Muscle of arm (tissue), 12 donors: ENCODE measurements around the gene GRK6. TPM values are rescaled to one million over a fixed set of nuclear protein-coding genes. Genes with fewer than 3 reads are reported as not detected.

Experiments used
- DNase-seq: peaks from one replicate; pipeline ENCODE4 v3.0.0-alpha.2; 2013
- polyA plus RNA-seq, 12 donors: library from polyadenylated mRNA; unstranded; fragments of 120-200 nt; gene quantifications; one replicate each; pipeline ENCODE4 v1.2.1, GENCODE V29; 2013; ENCODE audit not compliant: insufficient read length in 12 of 12

Gene GRK6
- polyA plus RNA-seq, 12 donors = 12.4 to 29.0 (median 16.2) TPM; not detected in 1

GRCh38 chr5:177468685-177469628, 42.5 kb downstream of the GRK6 start:
- peak; percentile 65 for DNase-seq

GRCh38 chr5:177469750-177470525, 43.5 kb downstream of the GRK6 start:
- DNase-seq = no peak

GRCh38 chr5:177470759-177471536, 44.5 kb downstream of the GRK6 start:
- no peak for DNase-seq

DNA sequence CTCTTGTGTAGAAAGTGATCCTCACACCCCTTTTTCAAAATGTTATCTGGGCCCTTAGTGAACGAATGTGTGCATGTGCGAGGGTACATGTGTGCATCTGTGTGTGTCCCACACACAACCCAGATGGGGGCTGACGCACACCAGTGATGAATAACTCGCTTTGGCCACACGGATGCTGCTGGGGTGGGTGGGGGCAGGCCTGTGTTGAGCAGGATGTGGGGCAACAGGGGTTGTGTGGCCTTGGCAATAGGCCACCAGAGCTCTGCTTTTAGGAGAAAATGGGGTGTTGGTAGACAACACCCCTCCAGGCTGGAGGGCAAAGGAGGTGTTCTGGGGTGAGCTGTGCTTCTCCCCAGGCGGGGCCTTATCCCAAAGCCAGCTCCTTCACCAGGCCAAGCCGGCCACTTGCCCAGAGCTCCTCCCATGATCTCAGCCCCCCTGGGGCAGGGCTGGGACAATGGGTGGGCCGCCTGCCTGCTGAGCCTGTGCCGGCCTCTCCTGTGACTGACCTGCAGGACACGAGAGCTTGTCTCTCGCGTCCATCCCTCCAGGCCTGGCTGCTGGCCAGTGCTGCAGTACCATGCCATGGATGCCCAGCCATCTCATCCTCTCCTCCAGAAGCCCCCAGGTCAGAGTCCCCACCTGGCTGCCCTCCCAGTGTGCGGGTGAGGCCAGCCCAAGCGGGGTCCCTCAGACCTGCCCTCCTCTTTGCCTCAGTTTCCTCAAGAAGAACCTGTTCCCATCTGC, 45.3 kb downstream of the GRK6 start:
- no peak for DNase-seq

- peak; percentile 53 for DNase-seq
Measured at GRCh38 chr5:177472460-177473442, 46.3 kb downstream of the GRK6 start.

DNA sequence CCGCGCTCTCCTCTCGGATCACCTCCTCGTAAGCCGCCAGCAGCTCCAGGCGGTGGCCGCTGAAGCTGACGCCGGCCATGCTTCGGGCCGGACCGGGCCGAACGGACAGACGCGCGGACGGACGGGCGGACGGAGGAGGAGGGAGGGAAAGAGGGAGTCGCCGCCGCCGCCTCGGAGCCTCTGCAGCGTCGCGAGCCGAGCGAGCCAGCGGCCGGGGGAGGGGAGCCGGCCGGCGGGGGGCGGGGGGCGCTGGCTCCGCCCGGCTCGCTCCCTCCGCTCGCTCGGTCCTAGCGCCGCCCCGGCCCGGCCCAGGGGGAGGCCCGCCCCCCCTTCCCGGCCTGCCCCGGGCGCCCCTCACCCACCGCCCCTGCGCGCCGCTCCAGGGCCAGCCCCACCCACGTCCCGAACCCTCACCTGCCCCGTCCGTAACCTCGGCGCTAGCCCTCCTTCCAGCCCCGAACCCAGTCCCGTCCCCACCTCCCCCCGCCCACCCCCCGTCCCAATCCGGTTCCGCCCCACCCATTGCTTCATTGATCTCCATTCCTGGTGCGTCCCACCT, 47.0 kb downstream of the GRK6 start, which contains the start of gene DBN1:
DBN1 (minus strand) TSS at position 192 of the 559 bp plus-strand sequence; CDS start at position 79, 113 bp downstream.
- no peak for DNase-seq

- DNase-seq = no peak
Measured at GRCh38 chr5:177474002-177474476, 47.6 kb downstream of the GRK6 start.

DNA sequence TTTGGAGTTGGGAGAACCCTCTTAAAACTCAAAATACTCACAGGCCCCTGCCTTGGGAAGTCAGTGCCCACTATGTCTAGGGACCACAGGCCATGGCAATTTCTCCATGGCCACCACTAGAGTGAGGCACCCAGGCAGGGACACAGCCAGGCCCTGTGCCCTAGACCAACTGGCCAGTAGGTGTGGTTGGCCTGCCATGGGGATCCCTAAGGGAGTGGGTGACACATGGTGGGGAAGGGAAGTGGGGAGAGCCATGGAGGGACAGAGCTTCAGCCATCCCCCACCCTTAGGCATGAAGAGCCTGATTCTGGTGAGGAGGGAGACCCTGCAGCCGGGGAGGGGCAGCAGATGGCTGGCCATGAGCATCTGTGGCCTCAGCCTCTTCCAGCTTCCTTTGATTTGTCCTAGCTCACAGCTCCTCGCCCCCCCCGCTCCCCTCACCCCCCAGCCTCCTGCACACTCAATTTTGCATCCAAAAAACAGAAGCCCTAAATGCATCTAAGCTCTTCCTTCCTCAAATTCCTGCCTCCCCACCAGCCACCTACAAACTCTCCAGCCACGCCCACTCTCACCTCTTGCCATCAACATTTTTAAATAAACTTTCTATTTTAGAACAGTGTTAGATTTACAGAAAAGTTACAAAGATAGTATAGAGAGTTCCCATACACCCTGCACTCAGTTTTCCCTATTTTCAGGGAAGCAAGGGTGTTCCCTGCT, 48.5 kb downstream of the GRK6 start:
- no peak for DNase-seq

DNA sequence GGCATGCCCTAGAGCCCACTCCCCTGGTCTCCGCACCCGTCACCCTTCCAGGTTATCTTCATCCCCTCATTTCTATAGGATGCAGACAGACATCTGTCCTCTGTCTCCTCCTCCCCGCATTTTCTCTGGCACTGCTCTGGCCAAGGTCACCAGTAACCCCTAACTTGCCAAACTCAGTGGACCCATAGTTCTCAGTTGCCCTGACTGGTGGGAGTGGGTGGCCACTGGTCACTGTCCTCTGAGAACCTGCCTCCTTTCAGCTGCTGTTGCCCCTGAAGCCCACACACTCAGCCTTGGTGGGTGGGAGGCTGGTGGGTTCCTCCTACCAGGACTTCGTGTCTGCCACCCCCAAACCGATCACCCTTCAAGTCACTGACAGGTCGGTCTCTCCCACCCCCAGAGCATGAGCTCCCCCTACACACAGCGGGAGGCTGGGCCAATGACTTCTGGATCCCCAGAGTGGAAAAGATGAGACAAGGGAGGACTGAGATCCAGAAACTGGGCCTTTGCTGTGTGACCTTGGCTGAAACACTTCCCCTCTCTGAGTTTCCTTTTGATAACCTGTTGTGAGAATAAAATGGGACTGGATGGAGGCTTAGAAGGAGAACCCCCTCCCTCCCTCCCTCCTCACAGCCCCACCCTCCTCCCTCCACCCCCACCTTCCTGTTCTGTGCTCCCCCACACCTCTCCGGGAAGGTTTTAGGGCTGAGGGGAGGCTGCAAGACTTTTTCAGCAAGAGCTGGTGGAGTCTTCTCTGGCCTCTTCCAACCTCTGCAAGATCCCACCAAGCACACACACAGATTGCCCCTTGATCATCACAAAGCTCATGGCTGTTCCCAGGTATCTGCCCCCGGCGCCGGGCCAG, 49.3 kb downstream of the GRK6 start:
- DNase-seq = no peak

GRCh38 chr5:177476531-177477233, 50.2 kb downstream of the GRK6 start:
- DNase-seq = no peak

DNA sequence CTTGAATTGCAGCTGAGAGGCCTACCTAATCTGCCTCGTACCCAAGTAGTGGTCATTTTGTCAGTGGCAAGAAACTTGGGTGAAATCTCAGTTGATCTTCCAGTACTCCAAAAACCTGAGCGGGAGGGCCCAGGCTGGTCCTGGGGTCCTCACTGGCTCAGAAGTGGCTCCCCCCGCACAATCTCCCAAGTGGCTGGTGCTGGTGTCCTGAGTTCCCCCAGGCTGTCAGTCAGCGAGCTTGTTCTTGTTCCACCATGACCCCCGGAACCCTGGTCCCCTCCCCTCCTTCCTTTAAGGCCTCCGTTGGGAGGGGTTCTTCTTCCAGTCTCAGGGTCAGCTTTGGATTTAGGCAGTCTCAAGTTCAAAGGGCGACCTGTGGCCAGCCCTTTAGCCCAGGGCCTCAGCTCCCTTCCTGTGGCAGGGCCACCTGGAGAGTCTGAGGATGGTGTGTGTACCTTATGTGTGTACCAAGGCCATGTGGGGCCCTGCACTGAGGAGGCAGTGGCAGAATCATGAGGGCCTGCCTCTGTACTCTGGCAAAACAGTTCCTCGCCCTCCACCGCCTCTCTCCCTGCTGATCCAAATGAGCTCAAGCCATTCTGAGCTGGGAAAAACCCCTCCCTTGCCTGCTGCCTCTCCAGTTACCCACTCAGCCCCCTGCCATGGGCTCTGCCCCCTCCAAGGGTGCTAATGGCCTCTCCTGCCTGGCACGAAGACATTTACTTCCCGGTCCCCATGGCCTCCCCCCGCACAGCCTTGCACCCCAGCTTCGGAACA, 51.4 kb downstream of the GRK6 start:
- DNase-seq = no peak

DNA sequence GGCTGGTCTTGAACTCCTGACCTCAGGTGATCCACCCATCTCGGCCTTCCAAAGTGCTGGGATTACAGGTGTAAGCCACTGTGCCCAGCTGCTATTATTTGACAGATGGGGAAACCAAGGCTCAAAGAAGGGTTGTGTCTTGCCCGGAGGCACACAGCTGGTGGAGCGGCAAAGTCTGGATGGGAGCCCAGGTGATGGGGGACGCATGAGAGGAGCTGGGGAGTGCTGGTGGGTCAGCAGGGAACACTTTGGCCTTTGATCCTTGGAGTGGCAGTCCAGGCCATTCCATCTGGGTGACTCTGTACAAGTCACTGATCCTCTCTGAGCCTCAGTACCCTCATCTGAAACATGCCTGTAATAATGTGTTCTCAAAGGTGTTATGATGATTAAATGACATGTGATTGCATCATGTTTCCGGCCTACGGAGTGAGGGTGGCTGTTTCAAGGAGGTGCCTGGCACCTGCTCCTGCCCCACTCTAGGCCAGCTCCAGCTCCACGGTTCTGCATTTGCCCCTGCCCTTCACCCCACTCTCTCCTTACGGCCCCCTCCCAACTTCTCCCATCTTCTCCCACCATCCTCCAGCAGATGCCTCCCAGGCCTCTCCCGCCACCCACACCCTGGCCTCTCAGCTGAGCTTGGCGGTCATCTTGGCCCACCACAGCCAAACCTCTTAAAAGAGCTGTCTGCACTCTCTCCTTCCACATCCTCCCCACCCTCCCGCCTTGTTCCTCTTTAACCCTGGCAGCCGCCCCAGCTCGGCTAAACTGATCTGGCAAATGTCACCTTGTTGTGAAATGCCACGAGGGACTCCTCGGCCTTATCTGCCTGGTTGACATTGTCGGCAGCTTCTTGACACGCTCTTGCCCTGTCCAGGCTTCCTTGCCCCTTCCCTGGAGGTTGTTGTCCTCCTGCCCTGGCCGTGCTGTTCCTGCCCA, 52.5 kb downstream of the GRK6 start:
- DNase-seq = no peak

DNA sequence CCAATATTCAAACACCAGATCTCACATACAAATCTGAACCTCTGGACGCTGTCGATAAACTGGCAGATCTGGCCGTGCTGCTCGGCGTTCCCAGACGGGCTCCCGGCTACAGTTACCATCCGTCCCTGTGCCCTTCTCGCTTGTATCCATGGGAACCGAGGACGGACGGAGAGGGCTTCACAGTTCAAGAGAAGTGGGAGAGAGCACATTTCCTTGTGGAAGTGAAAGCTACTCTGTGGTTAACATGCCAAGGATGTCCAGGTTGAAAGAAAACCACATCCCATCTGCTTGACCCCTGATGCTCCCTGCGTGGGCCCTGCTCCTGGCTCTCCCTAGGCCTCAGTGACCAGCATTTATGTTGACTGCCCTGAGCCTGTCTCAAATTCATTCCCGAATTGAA, 53.3 kb downstream of the GRK6 start:
- no peak for DNase-seq

DNA sequence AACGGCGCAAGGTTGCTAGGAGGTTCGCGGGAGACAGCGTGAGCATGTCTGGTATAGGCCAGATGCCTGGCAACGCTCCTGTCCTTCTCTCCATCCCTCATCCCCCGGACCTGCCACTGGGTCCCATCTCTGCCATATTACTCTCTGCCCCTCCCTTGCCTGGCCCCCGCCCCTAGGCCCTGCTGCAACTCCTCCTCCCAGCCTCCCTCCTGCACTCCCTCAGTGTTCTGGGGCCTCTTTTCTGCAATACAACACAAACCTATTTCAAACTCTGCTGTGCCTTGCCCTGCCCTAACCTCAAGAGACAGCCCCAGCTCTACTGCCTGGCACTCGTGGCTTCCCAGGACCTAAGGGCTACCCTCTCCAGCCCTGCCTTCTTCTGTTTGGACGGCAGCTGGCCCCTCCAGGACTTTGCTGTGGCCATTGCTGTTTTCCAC, 55.9 kb downstream of the GRK6 start:
- no peak for DNase-seq

DNA sequence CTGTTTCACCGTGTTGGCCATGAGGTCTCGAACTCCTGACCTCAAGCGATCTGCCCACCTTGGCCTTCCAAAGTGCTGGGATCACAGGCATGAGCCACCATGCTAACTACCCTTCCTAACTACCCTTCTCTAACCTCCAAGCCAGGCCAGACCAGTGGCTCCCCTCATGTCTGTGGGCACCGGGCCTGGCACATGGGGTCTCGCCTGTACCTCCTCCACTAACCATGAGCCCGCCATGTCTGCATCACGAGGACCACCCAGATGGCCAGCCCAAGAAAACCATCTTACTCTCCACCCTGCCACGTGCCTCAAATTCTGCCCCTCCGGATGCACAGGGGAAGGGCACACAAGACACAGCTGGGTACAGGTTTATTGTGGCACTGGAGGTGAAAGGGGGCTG, 56.6 kb downstream of the GRK6 start:
- no peak for DNase-seq
